GM18511 (cell line): ENCODE measurements around the gene TRANK1.
"Not testable (repeated sequence)": the region's sequence is repeated elsewhere in the genome, so short reads cannot be mapped to it uniquely, and the experiment has no call there.

Experiments
- ATAC-seq: cut with Tn5 transposase; IDR thresholded peaks from one replicate; pipeline ENCODE4 v1.9.1; 2021; ENCODE audit warnings: mild to moderate bottlenecking, moderate library complexity; ENCODE audit not compliant: unreplicated experiment

TRANK1 gene

GRCh38 chr3:36944641-36945270 lies at the start of gene TRANK1:
Gene TRANK1 (minus strand): TSS chr3:36945054. CDS start chr3:36944809, 245 bp downstream.
- peak; percentile 62 for ATAC-seq

DNA sequence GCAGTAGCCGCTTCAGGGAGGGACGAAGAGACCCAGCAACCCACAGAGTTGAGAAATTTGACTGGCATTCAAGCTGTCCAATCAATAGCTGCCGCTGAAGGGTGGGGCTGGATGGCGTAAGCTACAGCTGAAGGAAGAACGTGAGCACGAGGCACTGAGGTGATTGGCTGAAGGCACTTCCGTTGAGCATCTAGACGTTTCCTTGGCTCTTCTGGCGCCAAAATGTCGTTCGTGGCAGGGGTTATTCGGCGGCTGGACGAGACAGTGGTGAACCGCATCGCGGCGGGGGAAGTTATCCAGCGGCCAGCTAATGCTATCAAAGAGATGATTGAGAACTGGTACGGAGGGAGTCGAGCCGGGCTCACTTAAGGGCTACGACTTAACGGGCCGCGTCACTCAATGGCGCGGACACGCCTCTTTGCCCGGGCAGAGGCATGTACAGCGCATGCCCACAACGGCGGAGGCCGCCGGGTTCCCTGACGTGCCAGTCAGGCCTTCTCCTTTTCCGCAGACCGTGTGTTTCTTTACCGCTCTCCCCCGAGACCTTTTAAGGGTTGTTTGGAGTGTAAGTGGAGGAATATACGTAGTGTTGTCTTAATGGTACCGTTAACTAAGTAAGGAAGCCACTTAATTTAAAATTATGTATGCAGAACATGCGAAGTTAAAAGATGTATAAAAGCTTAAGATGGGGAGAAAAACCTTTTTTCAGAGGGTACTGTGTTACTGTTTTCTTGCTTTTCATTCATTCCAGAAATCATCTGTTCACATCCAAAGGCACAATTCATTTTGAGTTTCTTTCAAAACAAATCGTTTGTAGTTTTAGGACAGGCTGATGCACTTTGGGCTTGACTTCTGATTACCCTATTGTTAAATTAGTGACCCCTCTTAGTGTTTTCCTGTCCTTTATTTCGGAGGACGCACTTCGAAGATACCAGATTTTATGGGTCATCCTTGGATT lies 48.8 kb upstream of the TRANK1 start, which contains the start of gene MLH1:
TSS of gene MLH1 (plus strand) at position 193 of the 958 bp plus-strand sequence. CDS start at position 223, 30 bp downstream.
- ATAC-seq = peak; percentile 90

DNA sequence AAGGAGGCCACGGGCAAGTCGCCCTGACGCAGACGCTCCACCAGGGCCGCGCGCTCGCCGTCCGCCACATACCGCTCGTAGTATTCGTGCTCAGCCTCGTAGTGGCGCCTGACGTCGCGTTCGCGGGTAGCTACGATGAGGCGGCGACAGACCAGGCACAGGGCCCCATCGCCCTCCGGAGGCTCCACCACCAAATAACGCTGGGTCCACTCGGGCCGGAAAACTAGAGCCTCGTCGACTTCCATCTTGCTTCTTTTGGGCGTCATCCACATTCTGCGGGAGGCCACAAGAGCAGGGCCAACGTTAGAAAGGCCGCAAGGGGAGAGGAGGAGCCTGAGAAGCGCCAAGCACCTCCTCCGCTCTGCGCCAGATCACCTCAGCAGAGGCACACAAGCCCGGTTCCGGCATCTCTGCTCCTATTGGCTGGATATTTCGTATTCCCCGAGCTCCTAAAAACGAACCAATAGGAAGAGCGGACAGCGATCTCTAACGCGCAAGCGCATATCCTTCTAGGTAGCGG lies 48.0 kb upstream of the TRANK1 start, which contains the start of gene EPM2AIP1:
TSS of gene EPM2AIP1 (minus strand) at position 326 of the 520 bp plus-strand sequence. CDS start at position 272, 54 bp downstream.
- ATAC-seq = peak; percentile 88

DNA sequence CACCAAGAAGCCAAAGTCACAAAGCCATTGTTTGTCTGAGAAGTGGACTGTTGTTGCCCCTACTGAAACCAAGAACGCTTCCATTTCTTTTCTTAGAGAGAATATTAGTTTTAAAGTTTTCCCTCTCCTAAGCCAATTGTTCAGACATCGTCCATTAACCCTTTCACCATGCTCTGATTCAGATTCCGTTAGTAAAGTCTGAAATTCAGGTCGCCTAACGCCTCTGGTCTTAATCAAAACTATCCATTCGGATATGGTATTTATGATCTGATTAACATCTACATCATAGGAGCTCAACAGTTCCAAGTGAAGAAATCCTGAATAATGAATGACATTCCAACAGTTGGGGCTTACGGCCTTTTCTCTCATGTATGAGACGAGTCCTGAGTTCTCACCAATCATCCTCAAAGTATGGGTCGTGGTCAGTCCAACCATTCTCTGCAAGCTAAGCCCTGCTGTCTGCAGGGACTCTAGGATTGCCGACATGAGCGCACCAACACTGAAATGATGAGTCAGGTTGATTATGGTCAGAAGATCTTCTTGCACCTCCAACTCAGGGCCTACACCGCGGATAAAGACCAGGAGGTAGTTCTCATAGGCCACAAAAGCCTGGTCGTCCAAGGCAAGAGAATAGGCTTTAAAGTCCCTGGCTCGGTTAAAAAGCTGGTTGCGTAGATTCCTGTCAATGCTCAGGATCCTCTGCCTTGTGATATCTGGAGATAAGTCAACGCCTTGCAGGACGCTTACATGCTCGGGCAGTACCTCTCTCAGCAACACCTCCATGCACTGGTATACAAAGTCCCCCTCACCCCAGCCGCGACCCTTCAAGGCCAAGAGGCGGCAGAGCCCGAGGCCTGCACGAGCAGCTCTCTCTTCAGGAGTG lies 47.3 kb upstream of the TRANK1 start:
- ATAC-seq = no peak

DNA sequence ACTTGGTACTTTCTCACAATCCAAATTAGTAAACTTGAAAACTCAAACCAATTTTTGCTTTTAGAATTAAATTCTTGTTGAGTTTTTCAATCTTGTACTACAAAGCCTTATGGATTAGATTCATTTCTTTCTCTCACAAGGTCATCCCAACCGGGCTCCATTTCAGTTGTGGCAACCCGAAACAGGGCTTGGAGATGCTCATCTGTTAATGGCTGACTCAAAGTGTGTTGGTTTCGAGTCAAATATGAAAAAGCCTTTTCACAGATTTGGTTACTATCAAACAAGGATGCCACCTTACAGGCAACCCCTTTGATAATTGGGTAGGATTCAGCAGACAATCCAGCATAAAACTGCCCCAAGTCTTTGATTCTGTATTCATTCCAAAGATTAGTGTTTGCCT lies 46.3 kb upstream of the TRANK1 start:
- no peak for ATAC-seq

DNA sequence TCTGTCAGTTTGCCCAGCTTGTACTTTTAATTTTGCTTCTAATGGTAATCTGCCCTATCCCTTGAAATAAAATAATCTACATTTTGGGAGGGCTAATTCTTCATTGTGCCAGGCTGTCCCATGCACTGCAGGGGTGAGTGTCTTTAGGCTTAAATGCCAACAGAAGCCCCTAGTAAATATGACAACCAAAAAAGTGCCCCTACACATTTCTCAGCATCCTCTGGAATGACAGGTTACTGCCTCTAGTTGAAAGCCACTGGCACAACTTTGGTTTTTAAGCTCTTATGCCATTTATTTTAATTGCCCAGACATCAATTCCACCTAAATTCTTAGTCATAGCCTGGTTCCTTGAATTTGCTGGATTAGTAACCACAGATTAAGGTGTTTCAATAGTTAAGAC lies 44.7 kb upstream of the TRANK1 start:
- no peak for ATAC-seq

DNA sequence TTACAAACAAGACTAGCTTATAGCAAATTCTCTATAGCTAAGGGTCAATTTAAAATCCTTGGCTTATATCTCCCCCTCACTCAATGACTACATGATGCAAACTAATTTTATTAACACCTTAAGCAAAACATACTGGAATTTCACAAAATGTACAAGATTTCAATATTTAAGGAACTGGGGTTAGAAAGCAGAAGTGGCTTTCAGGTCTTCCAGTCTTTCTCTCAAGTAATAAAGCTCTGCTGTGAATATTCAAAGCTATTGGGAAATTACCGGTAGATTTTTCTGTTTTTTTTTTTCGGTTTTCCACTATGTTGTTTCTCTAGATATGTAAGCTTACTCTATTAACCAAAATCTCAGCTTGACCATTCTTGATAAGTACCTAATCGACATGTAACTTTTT lies 44.2 kb upstream of the TRANK1 start:
- no peak for ATAC-seq

DNA sequence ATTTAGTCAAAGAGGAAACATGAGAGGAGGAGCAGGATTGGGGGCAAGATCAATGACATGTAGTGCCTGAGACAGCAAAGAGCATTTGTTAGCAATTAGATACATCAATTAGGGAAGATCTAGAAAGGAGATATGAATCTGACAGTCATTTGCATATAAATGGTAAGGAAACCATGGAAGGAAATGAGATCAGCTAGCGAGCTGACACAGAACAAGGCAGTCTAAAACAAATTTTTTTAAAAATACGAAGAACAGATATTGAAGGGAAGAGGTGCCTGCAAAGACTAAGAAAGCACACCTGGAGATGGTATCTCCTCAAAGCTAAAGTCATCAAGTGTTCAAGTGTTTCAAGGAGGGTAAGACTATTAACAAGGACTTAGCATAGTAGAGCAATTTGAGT lies 43.5 kb upstream of the TRANK1 start:
- ATAC-seq = no peak

GRCh38 chr3:36981006-36981405 lies 36.2 kb upstream of the TRANK1 start:
- ATAC-seq = no peak

DNA sequence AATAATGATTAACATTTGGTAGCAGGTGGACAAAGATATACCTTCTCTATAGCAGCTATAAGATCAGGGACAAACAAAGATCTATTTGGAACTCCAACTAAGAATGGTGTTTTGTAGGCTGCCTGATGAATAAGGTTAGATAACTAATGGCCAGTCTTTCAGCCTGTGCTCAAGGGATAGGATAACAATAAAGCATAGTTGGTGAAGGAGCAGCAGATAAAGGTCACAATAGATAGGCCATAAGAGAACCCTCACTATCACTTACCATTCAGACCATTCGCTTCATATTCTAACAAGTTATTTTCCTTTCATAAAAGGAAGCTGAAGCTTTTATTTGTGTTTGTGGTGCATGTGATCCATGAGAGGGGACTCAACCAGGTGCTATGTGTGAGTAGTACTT lies 28.3 kb upstream of the TRANK1 start:
- ATAC-seq = no peak

GRCh38 chr3:36972163-36972562 lies 27.3 kb upstream of the TRANK1 start:
- no peak for ATAC-seq

- peak; percentile 99 for ATAC-seq
Measured at GRCh38 chr3:36969540-36970432, 24.9 kb upstream of the TRANK1 start.

DNA sequence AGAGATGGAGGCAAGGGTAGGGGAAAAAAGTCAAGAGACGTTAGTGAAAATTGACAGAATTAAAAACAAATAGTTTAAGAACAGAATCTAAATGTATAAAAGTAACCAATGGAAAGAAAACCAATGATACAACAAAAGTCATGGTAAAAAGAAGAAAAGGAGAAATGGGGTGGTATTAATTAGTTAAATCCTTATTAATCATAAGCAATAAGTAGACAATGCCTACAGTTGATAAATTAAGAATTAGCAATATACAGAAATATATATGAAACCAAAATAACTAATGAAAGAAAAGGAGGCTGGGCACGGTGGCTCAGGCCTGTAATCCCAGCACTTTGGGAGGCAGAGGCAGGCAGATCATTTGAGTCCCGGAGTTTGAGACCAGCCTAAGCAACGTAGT lies 24.2 kb upstream of the TRANK1 start:
- no peak for ATAC-seq

DNA sequence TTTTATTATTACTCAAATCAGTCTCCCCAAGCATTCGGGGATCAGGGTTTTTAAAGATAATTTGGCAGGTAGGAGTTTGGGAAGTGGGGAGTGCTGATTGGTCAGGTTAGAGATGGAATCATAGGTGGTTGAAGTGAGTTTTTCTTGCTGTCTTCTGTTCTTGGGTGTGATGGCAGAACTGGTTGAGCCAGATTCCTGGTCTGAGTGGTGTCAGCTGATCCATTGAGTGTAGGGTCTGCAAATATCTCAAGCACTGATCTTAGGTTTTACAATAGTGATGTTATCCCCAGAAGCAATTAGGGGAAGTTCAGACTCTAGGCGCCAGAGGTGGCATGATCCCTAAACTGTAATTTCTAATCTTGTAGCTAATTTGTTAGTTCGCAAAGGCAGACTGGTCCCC lies 20.6 kb upstream of the TRANK1 start:
- no peak for ATAC-seq

DNA sequence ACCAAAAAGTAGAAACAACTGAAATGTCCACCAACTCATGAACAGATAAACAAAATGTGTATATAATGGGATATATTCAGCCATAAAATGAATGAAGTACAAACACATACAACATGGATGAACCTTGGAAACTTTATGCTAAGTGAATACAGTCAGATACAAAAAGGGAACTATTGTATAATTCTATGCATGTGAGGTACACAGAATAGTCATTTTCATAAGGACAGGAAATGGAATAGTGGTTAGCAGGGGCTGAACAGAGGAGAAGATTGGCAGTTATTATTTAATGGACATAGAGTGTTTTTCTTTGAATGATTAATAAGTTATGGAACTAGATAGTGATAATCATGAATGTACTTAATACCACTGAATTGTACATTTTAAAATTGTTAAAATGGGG lies 20.0 kb upstream of the TRANK1 start:
- peak; percentile 55 for ATAC-seq

DNA sequence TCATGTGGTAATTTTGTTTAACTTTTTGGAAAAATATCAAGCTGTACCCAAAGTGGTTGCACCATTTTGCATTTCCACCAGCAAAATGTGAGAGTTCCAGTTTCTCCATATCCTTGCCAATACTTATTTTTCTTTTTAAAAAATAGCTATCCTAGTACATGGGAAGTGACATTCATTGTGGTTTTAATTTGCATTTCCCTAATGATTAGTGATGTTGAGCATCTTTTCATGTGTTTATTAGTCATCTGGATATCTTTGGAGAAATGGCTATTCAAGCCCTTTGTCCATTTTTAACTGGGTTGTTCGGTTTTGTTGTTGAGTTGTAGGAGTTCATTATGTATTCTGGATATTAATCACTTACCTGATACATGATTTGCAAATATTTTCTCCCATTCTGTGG lies 19.5 kb upstream of the TRANK1 start:
- ATAC-seq = no peak

DNA sequence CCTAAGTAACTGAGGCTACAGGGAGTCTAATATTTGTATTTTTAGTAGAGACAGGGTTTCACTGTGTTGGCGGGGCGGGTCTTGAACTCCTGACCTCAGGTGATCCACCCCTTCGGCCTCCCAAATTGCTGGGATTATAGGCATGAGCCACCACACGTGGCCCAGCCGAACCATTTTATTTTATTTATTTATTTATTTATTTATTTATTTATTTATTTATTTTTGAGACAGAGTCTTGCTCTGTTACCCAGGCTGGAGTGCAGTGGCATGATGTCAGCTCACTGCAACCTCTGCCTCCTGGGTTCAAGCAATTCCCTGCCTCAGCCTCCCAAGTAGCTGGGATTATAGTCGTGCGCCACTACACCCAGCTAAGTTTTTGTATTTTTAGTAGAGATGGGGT lies 18.2 kb upstream of the TRANK1 start:
- ATAC-seq = not testable (repeated sequence)

GRCh38 chr3:36960502-36960901 lies 15.6 kb upstream of the TRANK1 start:
- ATAC-seq = no peak

- no peak for ATAC-seq
Measured at GRCh38 chr3:36959821-36960220, 15.0 kb upstream of the TRANK1 start.
